Common myeloid progenitor, CD34-positive (primary cell): ENCODE measurements around the gene RAB11FIP3.
A peak's percentile ranks its signal among the peaks of the same experiment; 100 is the strongest.
"Not testable (repeated sequence)": the region's sequence is repeated elsewhere in the genome, so short reads cannot be mapped to it uniquely, and the experiment has no call there.

ENCODE experiments used
- CTCF ChIA-PET: fragments of 350-600 bp; sonication (Branson Sonifier 250); formaldehyde crosslinking; loops from one replicate; lab custom pipeline; 2021; ENCODE audit warnings: antibody characterized with exemption; lab: Charles Lee
- POLR2A ChIA-PET: fragments of 350-600 bp; sonication (Branson Sonifier 250); formaldehyde crosslinking; loops from one replicate; lab custom pipeline; 2021; ENCODE audit warnings: antibody characterized with exemption; lab: Charles Lee
- DNase-seq, 3 donors: peaks; one replicate each; pipeline versions ENCODE4 v3.0.0 to v3.0.0-alpha.2; 2013
- H3K27ac ChIP-seq, 2 experiments: 1 replicate in 1 of 2; 2 replicates in 1 of 2; pipeline ENCODE4 v1.7.0; 2013; ENCODE audit warnings: inconsistent platforms in 2 of 2, low read length in 2 of 2, mild to moderate bottlenecking in 2 of 2, low read depth in 1 of 2, moderate library complexity in 1 of 2; ENCODE audit not compliant: severe bottlenecking in 2 of 2, insufficient read depth in 1 of 2, poor library complexity in 1 of 2
- H3K27me3 ChIP-seq, 5 experiments: replicated peaks in 2 of 5; 1 replicate in 3 of 5; 2 replicates in 2 of 5; pipeline versions ENCODE4 v1.6.1 to v1.7.0; 2013; ENCODE audit warnings: low read length in 4 of 5, mild to moderate bottlenecking in 2 of 5, moderate library complexity in 2 of 5, inconsistent platforms in 1 of 5; ENCODE audit not compliant: insufficient read depth in 5 of 5, control insufficient read depth in 4 of 5
- H3K36me3 ChIP-seq, 4 experiments: 1 replicate in 2 of 4; 2 replicates in 2 of 4; pipeline versions ENCODE4 v1.6.1 to v1.7.0; 2013; ENCODE audit warnings: low read length in 3 of 4, control low read depth in 1 of 4, mild to moderate bottlenecking in 1 of 4; ENCODE audit not compliant: control insufficient read depth in 4 of 4, insufficient read depth in 4 of 4
- H3K4me1 ChIP-seq, 4 experiments: 1 replicate in 3 of 4; 2 replicates in 1 of 4; pipeline versions ENCODE4 v1.6.1 to v1.7.1; 2013; ENCODE audit warnings: low read length in 3 of 4, mild to moderate bottlenecking in 3 of 4, control low read depth in 1 of 4, inconsistent platforms in 1 of 4, moderate library complexity in 1 of 4; ENCODE audit not compliant: control insufficient read depth in 4 of 4, insufficient read depth in 4 of 4; ENCODE audit errors: control extremely low read depth in 1 of 4
- H3K4me3 ChIP-seq, 7 experiments: 1 replicate in 4 of 7; 2 replicates in 3 of 7; pipeline versions ENCODE4 v1.5.1 to v1.7.0; 2013; ENCODE audit warnings: mild to moderate bottlenecking in 7 of 7, low read length in 6 of 7, moderate library complexity in 6 of 7, inconsistent platforms in 2 of 7, low read depth in 2 of 7, control low read depth in 1 of 7; ENCODE audit not compliant: insufficient read depth in 4 of 7, control insufficient read depth in 1 of 7; ENCODE audit errors: extremely low read depth in 1 of 7
- H3K9me3 ChIP-seq, 5 experiments: 1 replicate in 4 of 5; 2 replicates in 1 of 5; pipeline versions ENCODE4 v1.6.1 to v1.7.1; 2013; ENCODE audit warnings: low read length in 4 of 5, mild to moderate bottlenecking in 2 of 5, inconsistent platforms in 1 of 5, low read depth in 1 of 5, moderate library complexity in 1 of 5; ENCODE audit not compliant: control insufficient read depth in 4 of 5, insufficient read depth in 2 of 5; ENCODE audit errors: control extremely low read depth in 1 of 5
- WGBS: methylation state at CpG from one replicate; pipeline ENCODE4 v1.1.5; 2013; ENCODE audit not compliant: insufficient coverage; 5-methylcytosine and 5-hydroxymethylcytosine counted together

The RAB11FIP3 gene

DNA sequence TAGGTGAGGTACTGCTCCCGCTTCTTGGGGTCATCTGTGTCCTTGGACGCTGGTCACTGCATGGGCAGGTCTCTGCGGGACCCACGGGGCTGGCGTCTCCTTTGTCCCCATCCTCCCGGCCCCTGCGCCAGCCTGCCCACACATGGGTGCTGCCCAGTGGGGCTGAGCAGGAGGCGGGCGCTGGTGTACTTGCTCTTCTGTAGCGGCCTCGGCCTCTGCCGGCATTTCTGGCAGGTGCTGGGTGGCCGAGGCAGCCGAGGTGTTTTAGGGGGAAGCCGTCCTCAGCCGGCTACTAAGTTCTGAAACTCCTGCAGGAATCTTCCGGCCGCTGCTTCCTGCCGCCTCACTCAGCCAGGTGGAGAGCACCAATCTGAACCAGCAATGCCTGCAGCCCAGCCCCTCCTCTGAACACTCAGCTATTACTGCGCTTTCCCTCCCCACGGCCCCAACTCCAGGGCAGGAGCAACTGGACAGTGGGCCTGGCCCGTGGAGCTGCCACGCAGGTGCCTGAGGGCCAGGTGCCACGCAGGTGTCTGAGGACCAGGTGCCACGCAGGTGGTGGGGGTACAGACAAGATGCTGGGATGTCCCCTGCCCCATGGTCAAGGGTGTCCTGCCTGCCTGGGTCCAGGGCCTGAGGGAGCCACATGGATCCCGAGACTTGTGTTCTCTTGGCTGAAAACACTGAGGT is 13.7 kb upstream of the RAB11FIP3 start:
- WGBS: 97% methylated on average over 23 of the region's 26 CpGs
- POLR2A ChIA-PET: no interaction called here

GRCh38 chr16:414395-415169 is 10.9 kb upstream of the RAB11FIP3 start:
- H3K9me3 ChIP-seq: no peaks in the 10 kb centered on the region
- H3K27ac ChIP-seq: no peak overlapping the region
- no peaks in the 10 kb centered on the region for H3K27me3 ChIP-seq
- DNase-seq: no peak
- no peaks in the 10 kb centered on the region for H3K4me1 ChIP-seq
- peaks cover 2 to 16% (median 9%) of the 10 kb centered on the region in 4 experiments for H3K36me3 ChIP-seq
- H3K4me3 ChIP-seq: no peak overlapping the region
- ChIA-PET CTCF (interaction anchor here (1.5 kb wide), 1 partner anchor 9 kb away, joined by 5 read pairs; no protein-coding TSS in a partner anchor), POLR2A (no interaction called here)
- 82% methylated on average over 6 of the region's 21 CpGs for WGBS

More for the DNA sequence above, 13.7 kb upstream of the RAB11FIP3 start:
- no peak for DNase-seq
- peaks cover 2 to 16% (median 9%) of the 10 kb centered on the region in 4 experiments for H3K36me3 ChIP-seq
- CTCF ChIA-PET: interaction anchor here (1.6 kb wide), 1 partner anchor 12 kb away, joined by 3 read pairs; no protein-coding TSS in a partner anchor
- no peaks in the 10 kb centered on the region for H3K9me3 ChIP-seq
- H3K4me1 ChIP-seq: no peaks in the 10 kb centered on the region
- H3K27ac ChIP-seq: no peak overlapping the region
- H3K4me3 ChIP-seq: no peak overlapping the region
- no peaks in the 10 kb centered on the region for H3K27me3 ChIP-seq

DNA sequence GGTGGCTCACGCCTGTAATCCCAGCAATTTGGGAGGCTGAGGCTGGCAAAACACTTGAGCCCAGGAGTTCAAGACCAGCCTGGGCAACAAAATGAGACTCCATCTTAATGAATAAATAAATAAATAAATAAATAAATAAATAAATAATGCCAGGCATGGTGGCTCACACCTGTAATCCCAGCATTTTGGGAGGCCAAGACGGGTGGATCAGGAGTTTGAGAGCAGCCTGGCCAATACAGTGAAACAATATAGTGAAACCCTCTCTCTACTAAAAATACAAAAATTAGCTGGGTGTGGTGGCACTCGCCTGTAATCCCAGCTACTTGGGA is 10.3 kb upstream of the RAB11FIP3 start:
- H3K36me3 ChIP-seq: peaks cover 2 to 13% (median 9%) of the 10 kb centered on the region in 4 experiments
- H3K4me1 ChIP-seq, H3K27me3 ChIP-seq, H3K4me3 ChIP-seq, H3K9me3 ChIP-seq, POLR2A ChIA-PET, H3K27ac ChIP-seq, DNase-seq: not testable (repeated sequence)
- no CpG with 5 or more reads among the region's 3 CpGs for WGBS
- CTCF ChIA-PET: interaction anchor here (1.5 kb wide), 1 partner anchor 9 kb away, joined by 5 read pairs; no protein-coding TSS in a partner anchor

DNA sequence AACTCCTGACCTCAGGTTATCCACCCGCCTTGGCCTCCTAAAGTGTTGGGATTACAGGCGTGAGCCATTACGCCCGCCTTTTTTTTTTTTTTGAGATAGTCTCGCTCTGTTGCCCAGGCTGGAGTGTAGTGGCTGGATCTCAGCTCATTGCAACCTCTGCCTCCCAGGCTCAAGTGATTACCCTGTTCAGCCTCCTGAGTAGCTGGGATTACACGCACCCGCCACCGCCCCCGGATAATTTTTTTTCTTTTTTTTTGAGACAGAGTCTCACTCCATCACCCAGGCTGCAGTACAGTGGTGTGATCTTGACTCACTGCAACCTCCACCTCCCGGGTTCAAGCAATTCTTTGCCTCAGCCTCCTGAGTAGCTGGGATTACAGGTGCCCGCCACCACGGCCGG is 3.3 kb upstream of the RAB11FIP3 start:
- H3K4me3 ChIP-seq, H3K36me3 ChIP-seq, DNase-seq, H3K9me3 ChIP-seq, H3K27ac ChIP-seq, POLR2A ChIA-PET: not testable (repeated sequence)
- WGBS: 100% methylated on average over 5 of the region's 13 CpGs
- CTCF ChIA-PET: interaction anchor here (1.1 to 1.6 kb wide), 2 partner anchors 29 to 73 kb away, joined by 3 to 4 read pairs; no protein-coding TSS in a partner anchor
- peaks cover 0 to 22% (median 20%) of the 10 kb centered on the region in 4 experiments for H3K4me1 ChIP-seq
- peaks cover 0 to 14% (median 8%) of the 10 kb centered on the region in 5 experiments for H3K27me3 ChIP-seq

GRCh38 chr16:424033-424622 is 1.3 kb upstream of the RAB11FIP3 start:
- Histone ChIP-seq H3K27me3 (peaks cover 0 to 14% (median 10%) of the 10 kb centered on the region in 5 experiments), H3K27ac (no peak overlapping the region), H3K36me3 (peaks cover 0 to 4% (median 0%) of the 10 kb centered on the region in 4 experiments), H3K9me3 (no peaks in the 10 kb centered on the region), H3K4me3 (peak overlapping the region in 2 of 7 experiments; percentile 76 to 81), H3K4me1 (peaks cover 0 to 27% (median 23%) of the 10 kb centered on the region in 4 experiments)
- POLR2A ChIA-PET: no interaction called here
- DNase-seq: peak in 1 of 3 donors; percentile 15
- 78% methylated on average over 19 of the region's 20 CpGs for WGBS
- CTCF ChIA-PET: interaction anchor here (0.6 to 1.4 kb wide), 4 partner anchors 9 to 71 kb away, joined by 3 to 5 read pairs (median 3); no protein-coding TSS in a partner anchor

- POLR2A ChIA-PET: interaction anchor here (1.1 kb wide), 1 partner anchor 24 kb away, joined by 4 read pairs; no protein-coding TSS in a partner anchor
- Histone ChIP-seq H3K9me3 (no peaks in the 10 kb centered on the region), H3K4me1 (peaks cover 0 to 27% (median 23%) of the 10 kb centered on the region in 4 experiments), H3K27ac (peak overlapping the region in 1 of 2 experiments; percentile 66), H3K27me3 (peaks cover 0 to 14% (median 10%) of the 10 kb centered on the region in 5 experiments), H3K36me3 (peaks cover 0 to 4% (median 0%) of the 10 kb centered on the region in 4 experiments), H3K4me3 (peak overlapping the region; percentile 44 to 81 (median 72))
- CTCF ChIA-PET: interaction anchor here (1.0 to 1.6 kb wide), 4 partner anchors 10 to 73 kb away, joined by 3 to 5 read pairs (median 4); no protein-coding TSS in a partner anchor
- 12% methylated on average over 31 of the region's 31 CpGs for WGBS
- DNase-seq: no peak
Observed at GRCh38 chr16:424623-425081, 797 bp upstream of the RAB11FIP3 start.
